AG04450 (cell line): Measurements from ENCODE around the gene IL1RAPL2. TPM values are rescaled to one million over a fixed set of nuclear protein-coding genes. Genes with fewer than 3 reads are reported as not detected.

Source experiments
- CTCF ChIA-PET: fragments of 300-600, 350-600 bp; formaldehyde crosslinking; extraction: SDS; loops from one replicate; lab custom pipeline; 2022; ENCODE audit warnings: antibody characterized with exemption, inconsistent platforms; lab: Charles Lee
- POLR2A ChIA-PET: fragments of 350-600 bp; formaldehyde crosslinking; extraction: SDS; loops from one replicate; lab custom pipeline; 2021; ENCODE audit warnings: antibody characterized with exemption, inconsistent platforms; lab: Yijun Ruan, JAX
- DNase-seq: peaks from one replicate; pipeline ENCODE4 v3.0.0-alpha.2; 2011; ENCODE audit warnings: low read depth, low spot score
- H3K27ac ChIP-seq: one replicate; pipeline ENCODE4 v1.5.1; 2012; ENCODE audit warnings: low read depth, low read length, control low read depth
- H3K27me3 ChIP-seq: one replicate; pipeline ENCODE4 v1.6.0; 2012; ENCODE audit warnings: low read length; ENCODE audit not compliant: control insufficient read depth, insufficient read depth
- H3K4me3 ChIP-seq: 2 replicates; pipeline ENCODE4 v1.5.1; 2011; ENCODE audit warnings: mild to moderate bottlenecking, low read depth, low read length, control low read depth
- H3K9me3 ChIP-seq: 2 replicates; pipeline ENCODE4 v1.5.1; 2012; ENCODE audit warnings: low read length; ENCODE audit not compliant: control insufficient read depth, insufficient read depth
- polyA plus RNA-seq: library from polyadenylated mRNA; depleted of rRNA; stranded (reverse); fragments of >200 nt; gene quantifications from 2 replicates; pipeline ENCODE4 v1.2.3, GENCODE V29; 2011
- TF ChIP-seq, protein P1 (sequence below): IDR thresholded peaks from 2 replicates; pipeline ENCODE4 v1.5.1; 2011; ENCODE audit warnings: low read depth, low read length, control low read depth, inconsistent platforms

The IL1RAPL2 gene
- polyA plus RNA-seq, 1 experiment, result 0.71 TPM

DNA sequence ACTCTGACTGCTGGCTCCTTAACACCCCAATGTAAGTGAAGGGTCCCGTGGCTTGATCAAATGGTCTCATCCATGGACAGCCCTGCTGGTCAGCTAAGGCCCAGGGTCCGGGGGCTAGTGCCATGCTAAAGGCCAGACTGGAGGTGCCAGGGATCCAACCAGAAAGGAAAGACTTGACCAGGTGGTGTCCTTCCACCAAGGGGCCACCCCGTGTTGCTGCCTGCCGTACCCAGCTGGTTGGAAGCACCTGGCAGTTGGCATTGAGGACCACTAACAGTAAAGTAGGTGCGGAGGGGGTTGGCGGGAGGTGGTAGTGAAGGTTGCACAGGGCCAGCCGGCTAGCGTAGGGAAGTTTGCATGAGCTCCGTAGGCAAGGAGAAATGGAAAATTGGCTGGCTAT, 1.7 kb upstream of the IL1RAPL2 start:
- TF ChIP-seq, protein P1, sequence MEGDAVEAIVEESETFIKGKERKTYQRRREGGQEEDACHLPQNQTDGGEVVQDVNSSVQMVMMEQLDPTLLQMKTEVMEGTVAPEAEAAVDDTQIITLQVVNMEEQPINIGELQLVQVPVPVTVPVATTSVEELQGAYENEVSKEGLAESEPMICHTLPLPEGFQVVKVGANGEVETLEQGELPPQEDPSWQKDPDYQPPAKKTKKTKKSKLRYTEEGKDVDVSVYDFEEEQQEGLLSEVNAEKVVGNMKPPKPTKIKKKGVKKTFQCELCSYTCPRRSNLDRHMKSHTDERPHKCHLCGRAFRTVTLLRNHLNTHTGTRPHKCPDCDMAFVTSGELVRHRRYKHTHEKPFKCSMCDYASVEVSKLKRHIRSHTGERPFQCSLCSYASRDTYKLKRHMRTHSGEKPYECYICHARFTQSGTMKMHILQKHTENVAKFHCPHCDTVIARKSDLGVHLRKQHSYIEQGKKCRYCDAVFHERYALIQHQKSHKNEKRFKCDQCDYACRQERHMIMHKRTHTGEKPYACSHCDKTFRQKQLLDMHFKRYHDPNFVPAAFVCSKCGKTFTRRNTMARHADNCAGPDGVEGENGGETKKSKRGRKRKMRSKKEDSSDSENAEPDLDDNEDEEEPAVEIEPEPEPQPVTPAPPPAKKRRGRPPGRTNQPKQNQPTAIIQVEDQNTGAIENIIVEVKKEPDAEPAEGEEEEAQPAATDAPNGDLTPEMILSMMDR, result no peak
- peaks cover 4% of the 10 kb centered on the region for H3K27me3 ChIP-seq
- CTCF ChIA-PET, result no interaction called here

DNA sequence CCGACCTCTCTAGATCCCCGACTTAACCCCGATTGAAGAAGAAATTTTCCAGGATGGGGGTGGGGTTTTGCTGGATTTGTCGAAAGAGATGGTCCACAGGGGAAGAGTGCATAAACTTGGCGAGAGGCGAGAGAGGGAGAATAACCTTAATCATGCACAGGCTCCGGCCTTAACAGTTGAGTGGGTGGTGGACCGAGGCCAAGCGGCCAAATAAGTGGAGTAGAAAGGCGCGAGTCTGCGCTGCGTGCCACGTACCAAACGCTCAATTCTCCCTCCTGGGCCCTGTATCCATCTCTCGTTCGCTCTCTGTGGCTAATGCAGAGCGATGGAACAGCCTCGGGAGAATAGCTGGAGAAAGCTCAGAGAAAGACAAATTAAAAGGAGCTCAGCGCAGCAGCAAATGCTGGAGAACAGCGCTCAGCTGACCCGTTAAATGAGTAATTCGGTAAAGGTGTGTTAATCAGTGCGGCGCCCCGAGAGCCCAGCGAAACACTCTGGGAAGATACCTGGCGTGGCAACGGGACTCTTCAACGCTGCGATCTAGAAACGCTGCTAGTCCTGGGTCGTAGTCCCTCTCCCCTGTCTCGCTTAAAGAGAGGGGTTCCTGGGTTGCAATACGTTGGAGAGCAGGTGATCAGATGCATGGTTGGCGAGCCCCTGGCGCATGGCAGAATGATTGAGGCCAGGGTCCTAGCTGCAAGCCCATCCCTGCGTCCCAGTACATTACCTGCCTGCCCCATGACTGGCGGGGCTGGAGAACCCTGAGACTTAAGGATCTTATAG, 887 bp upstream of the IL1RAPL2 start:
- no peak for DNase-seq
- Histone ChIP-seq H3K27ac (no peak overlapping the region), H3K9me3 (no peaks in the 10 kb centered on the region), H3K4me3 (no peak overlapping the region), H3K27me3 (peaks cover 4% of the 10 kb centered on the region)
- POLR2A ChIA-PET, result no interaction called here
- CTCF ChIA-PET, result no interaction called here
- TF ChIP-seq, protein P1, result no peak

More for the DNA sequence above, 1.7 kb upstream of the IL1RAPL2 start:
- H3K9me3 ChIP-seq, result no peaks in the 10 kb centered on the region
- POLR2A ChIA-PET, result no interaction called here
- no peak overlapping the region for H3K27ac ChIP-seq
- H3K4me3 ChIP-seq, result no peak overlapping the region
- no peak for DNase-seq

- CTCF ChIA-PET, result no interaction called here
- Histone ChIP-seq H3K9me3 (no peaks in the 10 kb centered on the region), H3K27ac (no peak overlapping the region), H3K27me3 (peaks cover 4% of the 10 kb centered on the region), H3K4me3 (no peak overlapping the region)
- POLR2A ChIA-PET, result no interaction called here
- DNase-seq, result no peak
- TF ChIP-seq, protein P1, result no peak
These were observed 892 bp downstream of the IL1RAPL2 start for GRCh38 chrX:104566681-104567501.

GRCh38 chrX:104567506-104567905, 1.5 kb downstream of the IL1RAPL2 start:
- ChIA-PET POLR2A (no interaction called here), CTCF (no interaction called here)
- H3K27ac ChIP-seq, result no peak overlapping the region
- peaks cover 4% of the 10 kb centered on the region for H3K27me3 ChIP-seq
- TF ChIP-seq, protein P1, result no peak
- no peaks in the 10 kb centered on the region for H3K9me3 ChIP-seq
- no peak for DNase-seq
- H3K4me3 ChIP-seq, result no peak overlapping the region
